Osteoblast (primary cell): ENCODE data around the gene FERMT2. TPM values are rescaled to one million over a fixed set of nuclear protein-coding genes. Genes with fewer than 3 reads are reported as not detected.
A peak's percentile ranks its signal among the peaks of the same experiment; 100 is the strongest.

ENCODE experiments used
- DNase-seq: peaks from one replicate; pipeline ENCODE4 v3.0.0; 2011; ENCODE audit warnings: low spot score, mixed read lengths; ENCODE audit not compliant: insufficient read length; ENCODE audit errors: missing footprints
- H2AFZ ChIP-seq: 2 replicates; pipeline ENCODE4 v1.6.0; 2011; ENCODE audit warnings: mild to moderate bottlenecking, low read length
- H3K27ac ChIP-seq: 2 replicates; pipeline ENCODE4 v1.5.1; 2011; ENCODE audit warnings: mild to moderate bottlenecking, low read depth, low read length, moderate library complexity
- H3K27me3 ChIP-seq: 2 replicates; pipeline ENCODE4 v1.6.0; 2012; ENCODE audit warnings: mild to moderate bottlenecking, control low read depth, inconsistent platforms, low read length, moderate library complexity; ENCODE audit not compliant: insufficient read depth
- H3K36me3 ChIP-seq: 2 replicates; pipeline ENCODE4 v1.5.1; 2011; ENCODE audit warnings: mild to moderate bottlenecking, low read length, control low read depth, moderate library complexity; ENCODE audit not compliant: insufficient read depth
- H3K4me1 ChIP-seq: 2 replicates; pipeline ENCODE4 v1.5.1; 2011; ENCODE audit warnings: mild to moderate bottlenecking, low read length, control low read depth, moderate library complexity; ENCODE audit not compliant: insufficient read depth
- H3K4me2 ChIP-seq: 2 replicates; pipeline ENCODE4 v1.6.0; 2011; ENCODE audit warnings: mild to moderate bottlenecking, low read length; ENCODE audit not compliant: insufficient read depth
- H3K4me3 ChIP-seq: fragments of 200-600 bp; sonication (generic); 3 replicates; pipeline ENCODE4 v1.5.1; 2012; ENCODE audit warnings: mild to moderate bottlenecking, low read length, inconsistent platforms; ENCODE audit not compliant: insufficient read depth
- H3K79me2 ChIP-seq: 2 replicates; pipeline ENCODE4 v1.6.0; 2012; ENCODE audit warnings: mild to moderate bottlenecking, low read length, control low read depth, inconsistent platforms; ENCODE audit not compliant: insufficient read depth
- H3K9me3 ChIP-seq: 2 replicates; pipeline ENCODE4 v1.5.1; 2011; ENCODE audit warnings: low read depth, low read length, control low read depth
- H4K20me1 ChIP-seq: 2 replicates; pipeline ENCODE4 v1.6.0; 2012; ENCODE audit warnings: mild to moderate bottlenecking, low read length, control low read depth; ENCODE audit not compliant: insufficient read depth
- total RNA-seq: library from RNA; depleted of rRNA; stranded (reverse); fragments of >200 nt; gene quantifications from 2 replicates; pipeline ENCODE4 v1.2.3, GENCODE V29; 2012
- TF ChIP-seq, protein P1 (sequence below): IDR thresholded peaks from 2 replicates; pipeline ENCODE4 v1.5.1; 2011; ENCODE audit warnings: mild to moderate bottlenecking, low read depth, low read length, moderate library complexity; ENCODE audit errors: extremely low read depth

Gene FERMT2
- total RNA-seq, 1 donor: 280 TPM

DNA sequence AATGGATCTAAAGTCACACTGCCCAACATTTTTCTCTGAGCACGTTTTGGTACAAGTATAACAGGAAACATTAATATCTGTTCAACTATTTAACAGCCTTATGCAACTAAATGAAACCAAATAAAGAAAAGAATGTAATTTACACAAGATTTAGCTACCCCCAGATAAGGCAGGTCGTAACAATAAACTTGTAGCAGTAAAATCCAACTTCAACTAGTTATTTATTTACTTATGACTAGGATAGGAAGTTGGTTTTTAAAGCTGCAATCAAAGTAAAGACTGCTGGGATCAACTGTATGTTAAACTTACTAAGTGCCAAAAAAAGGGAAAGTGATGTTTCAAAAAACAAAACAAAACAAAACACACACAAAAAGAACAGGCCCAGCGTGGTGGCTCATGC, 30.9 kb downstream of the FERMT2 start:
- no peak overlapping the region for H2AFZ ChIP-seq
- no peaks in the 10 kb centered on the region for H3K9me3 ChIP-seq
- TF ChIP-seq, protein P1, sequence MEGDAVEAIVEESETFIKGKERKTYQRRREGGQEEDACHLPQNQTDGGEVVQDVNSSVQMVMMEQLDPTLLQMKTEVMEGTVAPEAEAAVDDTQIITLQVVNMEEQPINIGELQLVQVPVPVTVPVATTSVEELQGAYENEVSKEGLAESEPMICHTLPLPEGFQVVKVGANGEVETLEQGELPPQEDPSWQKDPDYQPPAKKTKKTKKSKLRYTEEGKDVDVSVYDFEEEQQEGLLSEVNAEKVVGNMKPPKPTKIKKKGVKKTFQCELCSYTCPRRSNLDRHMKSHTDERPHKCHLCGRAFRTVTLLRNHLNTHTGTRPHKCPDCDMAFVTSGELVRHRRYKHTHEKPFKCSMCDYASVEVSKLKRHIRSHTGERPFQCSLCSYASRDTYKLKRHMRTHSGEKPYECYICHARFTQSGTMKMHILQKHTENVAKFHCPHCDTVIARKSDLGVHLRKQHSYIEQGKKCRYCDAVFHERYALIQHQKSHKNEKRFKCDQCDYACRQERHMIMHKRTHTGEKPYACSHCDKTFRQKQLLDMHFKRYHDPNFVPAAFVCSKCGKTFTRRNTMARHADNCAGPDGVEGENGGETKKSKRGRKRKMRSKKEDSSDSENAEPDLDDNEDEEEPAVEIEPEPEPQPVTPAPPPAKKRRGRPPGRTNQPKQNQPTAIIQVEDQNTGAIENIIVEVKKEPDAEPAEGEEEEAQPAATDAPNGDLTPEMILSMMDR: no peak
- no peak overlapping the region for H3K4me3 ChIP-seq
- no peak overlapping the region for H3K4me2 ChIP-seq
- peaks cover 92% of the 10 kb centered on the region for H3K79me2 ChIP-seq
- no peak for DNase-seq
- no peaks in the 10 kb centered on the region for H3K27me3 ChIP-seq
- peak overlapping the region; percentile 25 for H3K27ac ChIP-seq
- H3K4me1 ChIP-seq: peaks cover 78% of the 10 kb centered on the region
- H4K20me1 ChIP-seq: peaks cover 69% of the 10 kb centered on the region
- H3K36me3 ChIP-seq: peaks cover 40% of the 10 kb centered on the region

DNA sequence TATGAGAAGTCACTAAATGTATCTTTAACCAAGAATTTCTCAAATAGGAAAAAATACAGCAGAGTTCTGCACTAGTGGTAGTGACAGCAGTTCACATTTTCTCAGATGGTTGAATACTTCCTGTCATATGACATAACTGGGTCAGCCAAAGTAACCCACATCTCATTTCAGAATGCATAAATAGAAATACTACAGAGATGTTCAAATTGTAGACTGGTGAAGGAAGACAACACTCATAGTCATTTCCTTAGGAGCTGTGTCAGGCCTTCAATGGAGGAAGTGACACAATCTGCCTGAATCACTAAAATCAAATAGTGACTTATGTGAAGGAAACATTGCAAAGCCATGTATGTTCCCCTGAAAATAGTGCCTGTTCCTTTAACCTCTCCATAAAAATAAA, 32.4 kb downstream of the FERMT2 start:
- no peak overlapping the region for H3K4me3 ChIP-seq
- H4K20me1 ChIP-seq: peaks cover 58% of the 10 kb centered on the region
- no peaks in the 10 kb centered on the region for H3K27me3 ChIP-seq
- peaks cover 52% of the 10 kb centered on the region for H3K36me3 ChIP-seq
- H3K27ac ChIP-seq: peak overlapping the region; percentile 25
- TF ChIP-seq, protein P1: no peak
- DNase-seq: no peak
- H2AFZ ChIP-seq: no peak overlapping the region
- peaks cover 92% of the 10 kb centered on the region for H3K79me2 ChIP-seq
- H3K4me1 ChIP-seq: peaks cover 69% of the 10 kb centered on the region
- H3K4me2 ChIP-seq: no peak overlapping the region
- no peaks in the 10 kb centered on the region for H3K9me3 ChIP-seq

DNA sequence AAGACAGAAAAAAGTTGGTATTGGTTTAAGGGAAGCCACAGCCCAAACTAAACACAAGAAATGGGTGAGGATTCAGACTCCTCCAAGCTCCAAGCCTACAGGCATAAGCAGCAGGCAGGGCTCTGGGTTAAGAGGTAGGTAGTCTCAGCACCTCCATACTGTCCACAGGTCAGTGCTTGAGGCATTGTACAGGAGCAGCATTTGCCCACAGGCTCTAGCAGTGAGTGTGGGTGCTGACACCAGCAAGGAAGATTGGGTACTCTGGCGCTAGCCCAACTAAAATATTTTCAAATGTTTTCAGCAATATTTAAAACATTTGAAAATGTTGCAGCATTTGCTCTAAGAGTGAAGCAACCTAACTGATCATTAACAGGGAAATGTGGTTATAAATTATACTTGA, 33.1 kb downstream of the FERMT2 start:
- Histone ChIP-seq H3K4me3 (no peak overlapping the region), H4K20me1 (peaks cover 57% of the 10 kb centered on the region), H3K27me3 (no peaks in the 10 kb centered on the region), H3K27ac (peak overlapping the region; percentile 25), H2AFZ (no peak overlapping the region), H3K36me3 (peaks cover 52% of the 10 kb centered on the region), H3K9me3 (no peaks in the 10 kb centered on the region), H3K4me1 (peaks cover 62% of the 10 kb centered on the region), H3K79me2 (peaks cover 92% of the 10 kb centered on the region), H3K4me2 (peak overlapping the region; percentile 50)
- no peak for DNase-seq
- TF ChIP-seq, protein P1: no peak

DNA sequence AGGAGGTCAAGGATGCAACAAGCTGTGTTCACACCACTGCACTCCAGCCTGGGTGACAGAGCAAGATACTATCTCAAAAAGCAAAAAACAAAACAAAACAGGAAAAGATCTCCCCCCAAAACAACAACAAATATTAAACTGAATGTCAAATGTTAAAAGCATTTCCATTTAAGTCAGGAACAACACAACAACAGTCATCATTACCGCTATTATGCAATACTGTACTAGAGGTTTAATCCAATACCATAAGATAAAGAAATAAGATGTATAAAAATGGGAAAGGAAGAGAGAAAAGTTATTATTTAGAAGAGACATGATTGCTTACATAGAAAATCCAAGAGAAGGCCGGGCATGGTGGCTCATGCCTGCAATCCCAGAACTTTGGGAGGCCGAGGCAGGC, 36.6 kb downstream of the FERMT2 start:
- Histone ChIP-seq H3K79me2 (peaks cover 90% of the 10 kb centered on the region), H3K9me3 (no peaks in the 10 kb centered on the region), H3K27ac (no peak overlapping the region), H3K4me3 (no peak overlapping the region), H3K27me3 (no peaks in the 10 kb centered on the region), H3K4me2 (no peak overlapping the region), H4K20me1 (peaks cover 33% of the 10 kb centered on the region), H3K4me1 (peaks cover 35% of the 10 kb centered on the region), H2AFZ (no peak overlapping the region), H3K36me3 (peaks cover 43% of the 10 kb centered on the region)
- TF ChIP-seq, protein P1: no peak
- no peak for DNase-seq
